GM18511 (cell line): ENCODE data around the gene GLT8D2.

ENCODE experiments used
- ATAC-seq: cut with Tn5 transposase; IDR thresholded peaks from one replicate; pipeline ENCODE4 v1.9.1; 2021; ENCODE audit warnings: mild to moderate bottlenecking, moderate library complexity; ENCODE audit not compliant: unreplicated experiment

The GLT8D2 gene

DNA sequence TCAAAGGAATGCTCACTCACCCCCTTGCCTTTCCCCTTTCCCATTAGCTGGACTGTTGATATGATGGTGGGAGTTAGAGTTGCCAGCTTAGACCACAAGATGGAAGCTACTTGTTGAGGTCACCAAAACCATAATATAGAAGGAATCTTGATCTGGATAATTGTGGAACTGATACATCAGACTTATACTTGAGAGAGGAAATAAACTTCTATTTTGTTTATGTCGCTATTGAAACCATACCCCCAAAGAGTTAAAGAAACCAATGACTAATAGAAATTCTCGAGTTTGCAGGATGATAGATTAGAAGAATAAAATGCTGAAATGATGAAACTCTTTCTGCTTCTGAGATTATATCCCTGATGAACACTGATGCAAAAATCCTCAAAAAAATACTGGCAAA, 46.4 kb downstream of the GLT8D2 start:
- no peak for ATAC-seq

DNA sequence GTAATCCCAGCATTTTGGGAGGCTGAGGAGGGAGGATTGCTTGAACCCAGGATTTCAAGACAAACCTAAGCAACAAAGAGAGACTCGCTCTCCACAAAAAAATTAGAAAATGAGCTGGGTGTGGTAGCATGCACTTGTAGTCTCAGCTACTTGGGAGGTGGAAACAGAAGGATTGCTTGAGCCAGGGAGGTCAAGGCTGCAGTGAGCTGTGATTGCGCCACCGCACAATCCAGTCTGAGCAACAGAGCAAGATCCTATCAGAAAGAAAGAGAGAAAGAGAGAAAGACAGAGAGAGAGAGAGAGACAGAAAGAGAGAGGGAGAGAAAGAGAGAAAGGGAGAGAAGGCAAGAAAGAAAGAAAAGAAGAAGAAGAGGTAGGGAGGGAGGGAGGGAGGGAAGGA, 47.3 kb downstream of the GLT8D2 start:
- no peak for ATAC-seq

DNA sequence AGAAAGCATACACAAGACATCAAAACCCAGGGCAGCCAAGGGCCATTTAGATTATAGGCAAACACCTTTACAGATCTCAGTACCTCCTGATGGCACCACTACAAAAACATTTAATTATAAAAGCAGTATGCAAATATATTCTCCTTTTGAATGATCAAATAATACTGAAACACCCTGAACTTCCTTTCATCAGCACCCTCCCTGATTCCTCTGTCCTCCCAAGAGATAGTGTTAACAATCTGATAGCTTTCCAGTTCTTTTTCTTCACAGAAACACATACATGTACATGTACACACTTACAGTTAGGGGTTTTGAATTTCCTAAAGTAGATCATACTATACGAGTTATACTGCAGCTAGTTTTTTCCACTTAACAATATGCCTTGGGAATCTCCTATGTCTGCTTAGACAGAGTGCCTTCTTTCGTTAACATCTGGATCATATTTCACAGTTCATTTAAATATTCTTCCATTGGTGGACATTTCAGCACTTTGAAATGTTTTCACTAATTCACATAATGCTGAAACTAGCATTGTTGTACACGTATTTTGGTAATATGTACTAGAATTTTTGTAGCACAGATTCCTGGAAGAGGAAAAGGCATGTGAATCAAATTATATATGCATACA, 49.1 kb downstream of the GLT8D2 start:
- no peak for ATAC-seq

DNA sequence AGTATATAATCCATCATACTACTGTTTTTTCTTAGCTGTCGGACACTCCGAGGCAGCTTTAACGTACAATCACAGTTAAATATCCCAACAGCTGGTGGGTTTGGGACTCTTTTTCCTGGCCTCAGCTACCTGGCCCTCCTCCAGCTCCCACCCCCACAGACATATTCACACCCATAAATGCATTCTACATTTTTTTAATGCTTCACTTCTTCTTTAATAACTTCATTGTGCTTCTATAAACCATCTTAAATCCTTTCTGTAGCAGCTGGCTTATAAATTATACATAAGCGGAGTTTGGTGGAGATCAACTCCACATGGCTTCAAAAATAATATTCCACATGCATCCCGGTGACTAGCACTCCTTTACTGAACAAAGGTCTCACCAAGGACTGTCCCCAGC, 51.0 kb downstream of the GLT8D2 start:
- no peak for ATAC-seq

DNA sequence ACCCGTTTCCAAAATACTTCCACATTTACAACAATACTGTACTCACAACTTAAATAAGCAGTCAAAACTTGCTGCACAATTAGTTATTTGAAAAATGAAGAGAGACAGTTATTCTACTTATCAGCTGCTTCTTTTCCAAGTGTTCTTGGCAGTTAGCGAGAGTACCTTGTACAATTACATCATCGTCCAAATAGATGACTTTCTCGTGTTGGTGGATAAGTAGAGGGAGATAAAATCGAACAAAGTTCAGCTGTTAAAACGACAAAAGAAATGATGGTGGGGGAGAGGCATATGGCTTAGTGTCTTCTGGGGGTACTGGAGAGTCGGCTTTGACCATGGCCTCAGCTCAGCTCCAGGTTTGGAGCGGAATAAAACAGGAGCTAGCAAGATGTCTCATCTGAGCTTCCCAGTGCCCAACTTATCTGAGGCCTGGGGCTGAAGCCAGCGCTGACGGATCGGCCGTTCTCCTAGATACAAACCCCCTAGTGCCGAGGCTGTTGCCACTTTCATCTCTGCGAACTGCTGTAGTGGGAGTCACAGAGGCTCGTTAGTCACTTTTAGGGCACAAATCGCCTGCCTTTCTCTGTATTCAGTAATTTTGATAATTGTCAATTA, 52.6 kb downstream of the GLT8D2 start:
- ATAC-seq = no peak

DNA sequence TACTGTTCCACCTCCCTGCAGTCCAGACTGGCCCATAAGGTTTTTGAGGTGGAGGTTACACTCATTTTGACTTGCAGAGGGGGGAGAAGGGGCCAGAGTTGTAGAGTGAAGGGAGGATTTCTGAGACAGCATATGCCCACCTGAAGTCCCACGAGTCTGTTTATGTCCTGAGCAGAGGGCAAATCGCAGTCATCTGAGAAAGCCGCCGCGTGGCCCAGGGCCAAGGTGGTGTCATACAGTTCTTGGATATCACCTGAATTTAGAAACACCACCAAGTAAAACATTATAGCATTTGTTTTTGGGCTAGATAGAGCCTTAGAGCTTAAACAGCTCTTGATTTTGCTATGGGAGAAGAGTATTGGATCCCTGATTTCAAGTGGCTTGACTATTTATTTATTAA, 53.4 kb downstream of the GLT8D2 start:
- no peak for ATAC-seq

DNA sequence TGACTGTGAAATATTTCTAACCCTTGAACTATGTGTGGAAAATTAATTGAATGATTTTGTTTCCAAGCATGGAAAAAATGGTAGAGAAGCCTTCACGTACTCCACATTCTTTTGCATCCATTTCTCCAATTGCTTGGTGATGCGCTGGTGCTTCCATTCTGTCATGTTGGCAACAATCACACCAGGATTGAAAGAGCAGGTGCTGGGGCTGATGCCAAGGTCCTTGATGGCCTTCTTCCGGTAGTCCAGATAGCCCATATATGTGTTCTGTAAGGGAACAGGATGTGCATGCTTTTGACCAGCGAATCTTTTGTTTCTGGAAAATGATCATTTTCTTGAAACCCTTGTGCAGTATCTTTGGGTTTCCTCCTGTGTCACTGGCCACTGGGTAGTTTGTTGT, 55.8 kb downstream of the GLT8D2 start:
- ATAC-seq = no peak

DNA sequence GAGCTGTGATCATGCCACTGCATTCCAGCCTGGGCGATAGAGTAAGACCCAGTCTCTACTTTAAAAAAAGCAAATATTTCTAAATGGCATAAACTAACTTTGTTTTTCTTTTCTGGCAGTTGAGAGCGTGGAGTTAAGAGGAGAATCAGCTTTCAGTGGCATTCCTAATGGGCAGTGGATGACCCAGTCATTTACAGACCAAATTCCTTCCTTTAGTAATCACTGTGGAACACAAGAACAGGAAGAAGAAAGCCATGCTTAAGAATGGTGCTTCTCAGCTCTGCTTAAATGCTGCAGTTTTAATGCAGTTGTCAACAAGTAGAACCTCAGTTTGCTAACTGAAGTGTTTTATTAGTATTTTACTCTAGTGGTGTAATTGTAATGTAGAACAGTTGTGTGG, 63.2 kb downstream of the GLT8D2 start:
- no peak for ATAC-seq

DNA sequence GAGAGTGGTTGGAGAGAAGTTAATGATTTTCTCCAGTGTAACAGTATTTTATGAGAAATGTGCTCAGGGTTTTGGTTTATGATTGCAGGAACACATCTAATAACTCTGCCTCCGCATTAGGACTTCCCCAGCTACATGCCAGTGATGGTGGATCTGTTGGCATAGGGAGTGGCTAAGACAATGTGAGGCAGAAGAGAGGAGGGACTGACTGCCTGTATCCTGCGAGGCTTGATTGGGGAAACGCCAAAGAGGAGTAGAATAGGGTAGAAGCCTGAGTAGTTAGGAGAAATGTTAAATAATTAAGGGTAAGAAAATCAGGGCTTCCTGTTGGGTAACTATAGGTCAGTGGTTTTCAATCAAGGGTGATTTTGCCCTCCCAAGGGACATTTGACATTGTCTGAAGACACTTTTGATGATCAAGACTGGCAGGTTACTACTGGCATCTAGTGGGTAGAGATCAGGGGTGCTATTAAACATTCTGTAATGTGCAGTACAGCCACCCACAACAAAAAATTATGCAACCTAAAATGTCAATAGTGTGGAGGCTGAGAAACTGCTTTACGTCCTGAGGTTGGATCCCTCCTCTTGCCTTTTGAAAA, 71.5 kb downstream of the GLT8D2 start:
- ATAC-seq = no peak

DNA sequence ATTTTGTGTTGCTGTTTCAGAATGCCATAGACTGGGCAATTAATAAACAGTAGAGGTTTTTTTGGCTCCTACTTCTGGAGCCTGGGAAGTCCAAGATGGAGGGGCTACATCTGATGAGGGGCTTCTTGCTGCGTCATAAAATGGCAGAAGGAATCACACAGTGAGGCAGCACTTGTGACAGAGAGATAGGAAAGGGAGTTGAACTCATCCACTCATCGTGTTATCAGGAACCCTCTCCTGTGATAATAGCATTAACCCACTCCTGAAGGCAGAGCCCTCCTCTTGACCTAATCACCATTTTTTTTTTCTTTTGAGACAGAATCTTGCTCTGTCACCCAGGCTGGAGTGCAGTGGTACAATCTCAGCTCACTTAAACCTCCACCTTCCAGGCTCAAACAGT, 74.6 kb downstream of the GLT8D2 start:
- no peak for ATAC-seq

DNA sequence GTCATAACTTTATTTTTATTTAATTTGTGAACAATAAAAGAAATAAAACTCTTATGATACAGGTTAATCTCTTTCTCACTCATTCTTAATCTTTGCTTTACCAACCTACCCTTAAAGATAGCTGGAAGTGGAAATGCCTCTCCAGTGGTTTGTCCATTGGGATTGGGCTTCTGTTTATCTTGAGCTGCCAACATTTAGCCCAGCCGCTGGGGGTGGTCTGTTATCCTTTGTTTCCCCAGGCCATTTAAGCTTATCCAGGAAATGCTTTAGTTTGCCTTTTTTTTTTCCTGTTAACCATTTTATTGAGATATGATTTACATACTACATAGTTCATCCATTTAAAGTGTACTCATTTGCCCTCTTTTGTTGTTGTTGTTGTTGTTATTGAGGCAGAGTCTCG, 76.1 kb downstream of the GLT8D2 start:
- ATAC-seq = no peak

DNA sequence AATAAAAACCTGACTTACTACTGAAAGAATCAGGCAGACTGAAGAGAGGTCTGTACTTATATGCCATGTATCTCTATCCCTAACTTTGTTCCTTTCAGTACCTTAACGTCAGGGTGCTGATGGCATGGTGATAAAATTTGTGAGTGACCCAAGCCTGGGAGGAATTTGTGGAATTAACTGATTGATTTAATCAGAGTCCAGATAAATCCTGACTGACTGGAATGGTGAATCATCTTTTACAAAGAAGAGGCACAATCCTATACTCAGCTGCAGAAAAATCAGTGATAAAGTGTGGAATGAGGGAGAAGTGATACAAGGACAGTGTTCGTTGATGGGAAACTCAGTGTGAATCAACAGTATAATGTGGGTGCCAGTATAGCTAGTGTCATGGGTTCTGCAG, 80.6 kb downstream of the GLT8D2 start:
- ATAC-seq = no peak

DNA sequence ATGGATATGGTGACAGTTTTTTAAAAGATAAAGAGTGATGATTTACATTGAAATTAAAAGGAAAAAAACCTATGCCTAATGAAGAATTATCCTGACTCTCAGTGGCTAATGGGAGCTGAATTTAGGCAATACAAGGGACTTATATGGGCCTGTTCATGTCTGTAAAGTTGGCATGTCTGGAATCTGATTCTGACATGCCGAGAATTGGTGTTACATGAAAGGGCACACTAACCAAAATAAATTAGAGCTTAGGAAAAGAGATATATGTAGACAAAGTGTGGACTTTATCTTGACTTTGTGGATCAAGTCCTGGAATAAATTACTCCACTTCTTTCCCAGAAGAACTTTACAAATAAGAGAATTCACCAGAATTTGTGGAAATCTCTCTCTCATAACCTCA, 83.3 kb downstream of the GLT8D2 start:
- ATAC-seq = no peak

DNA sequence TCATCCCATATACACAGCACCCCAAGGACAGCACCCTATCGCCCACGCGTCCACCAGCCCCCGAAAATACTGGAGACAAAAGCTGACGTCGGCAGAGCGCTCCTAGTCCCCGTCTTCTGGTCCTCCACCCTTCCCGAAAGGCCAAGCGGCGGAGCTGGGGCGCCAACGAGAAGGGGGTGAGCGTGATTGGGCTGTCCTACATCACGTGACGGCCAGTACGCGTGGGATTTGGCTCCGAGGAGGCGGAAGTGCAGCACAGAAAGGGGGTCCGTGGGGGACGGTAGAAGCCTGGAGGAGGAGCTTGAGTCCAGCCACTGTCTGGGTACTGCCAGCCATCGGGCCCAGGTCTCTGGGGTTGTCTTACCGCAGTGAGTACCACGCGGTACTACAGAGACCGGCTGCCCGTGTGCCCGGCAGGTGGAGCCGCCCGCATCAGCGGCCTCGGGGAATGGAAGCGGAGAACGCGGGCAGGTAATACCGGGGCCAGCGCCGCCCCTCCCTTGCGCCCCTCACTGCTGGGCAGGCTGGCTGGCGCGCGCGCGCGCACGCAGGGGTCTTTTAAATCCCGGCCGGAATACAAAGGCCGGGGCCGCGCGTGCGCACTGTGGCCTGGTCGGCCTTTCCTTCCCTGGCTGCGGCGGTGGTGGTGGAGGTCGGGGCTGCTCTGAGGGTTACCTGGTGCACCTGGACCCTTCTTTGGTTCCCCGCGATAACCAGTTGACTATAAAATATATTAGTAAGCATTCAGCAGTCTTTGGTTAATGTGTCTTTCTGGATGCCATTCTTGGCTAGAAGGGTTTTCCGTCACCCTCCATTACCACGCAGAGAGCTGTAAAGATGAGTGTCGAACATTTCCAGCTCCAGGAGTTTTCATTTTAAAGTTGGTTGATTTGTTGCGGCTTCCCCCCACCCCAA, 84.1 kb downstream of the GLT8D2 start, which contains the start of gene TDG:
Gene TDG, plus strand, starts transcription at position 283 of the 915 bp plus-strand sequence. Its CDS starts 166 bp downstream, at position 449.
- peak; percentile 95 for ATAC-seq

DNA sequence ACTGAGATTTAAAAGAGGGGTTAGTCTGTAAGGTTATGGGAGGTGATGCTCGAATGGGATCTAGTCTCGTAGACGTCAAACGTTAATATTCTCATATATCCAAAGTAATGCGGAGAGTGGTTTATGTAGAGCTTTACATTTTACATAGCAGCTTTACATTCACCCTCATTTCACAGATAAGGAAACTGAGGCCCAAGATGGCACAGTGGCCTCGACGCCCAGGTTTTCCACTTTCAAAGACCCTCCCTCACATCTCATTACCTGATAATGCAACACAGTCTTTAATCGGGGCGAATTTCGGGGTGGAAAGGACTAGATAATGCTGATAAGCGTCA, 84.8 kb downstream of the GLT8D2 start:
- ATAC-seq = no peak

DNA sequence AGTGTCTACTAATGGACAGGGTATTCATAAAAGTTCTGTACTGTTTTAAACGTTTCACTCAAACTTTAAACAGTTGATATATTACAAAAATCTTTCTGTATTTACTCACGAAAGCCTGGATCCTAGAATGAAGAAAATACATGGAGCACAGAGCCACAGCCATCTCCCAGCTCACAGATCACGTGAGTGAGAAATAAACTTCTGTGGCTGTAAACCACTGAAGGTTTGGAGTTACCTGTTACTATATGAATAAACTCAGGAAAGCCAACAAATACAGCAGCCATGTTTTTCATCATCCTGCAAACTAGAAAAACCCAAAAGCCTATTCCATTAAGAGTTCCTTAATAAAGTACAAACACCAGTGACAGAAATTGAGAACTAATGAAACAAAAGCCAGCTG, 85.2 kb downstream of the GLT8D2 start:
- ATAC-seq = no peak

DNA sequence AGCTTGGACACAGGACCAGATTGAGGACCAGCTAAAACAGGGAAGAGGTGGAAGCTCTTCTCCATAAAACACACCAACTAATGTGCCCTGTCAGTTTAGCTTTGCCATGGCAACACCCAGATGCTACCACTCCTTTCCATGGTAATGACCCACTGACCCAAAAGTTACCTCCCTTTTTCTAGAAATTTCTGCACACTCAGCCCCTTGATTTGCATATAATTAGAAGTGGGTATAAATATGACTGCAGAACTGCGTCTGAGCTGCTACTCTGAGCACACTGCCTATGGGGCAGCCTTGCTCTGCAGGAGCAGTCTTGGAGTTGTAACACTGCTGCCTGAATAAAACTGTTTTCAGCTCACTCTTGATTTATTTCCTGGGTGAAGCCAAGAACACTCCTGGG, 87.5 kb downstream of the GLT8D2 start:
- ATAC-seq = no peak

DNA sequence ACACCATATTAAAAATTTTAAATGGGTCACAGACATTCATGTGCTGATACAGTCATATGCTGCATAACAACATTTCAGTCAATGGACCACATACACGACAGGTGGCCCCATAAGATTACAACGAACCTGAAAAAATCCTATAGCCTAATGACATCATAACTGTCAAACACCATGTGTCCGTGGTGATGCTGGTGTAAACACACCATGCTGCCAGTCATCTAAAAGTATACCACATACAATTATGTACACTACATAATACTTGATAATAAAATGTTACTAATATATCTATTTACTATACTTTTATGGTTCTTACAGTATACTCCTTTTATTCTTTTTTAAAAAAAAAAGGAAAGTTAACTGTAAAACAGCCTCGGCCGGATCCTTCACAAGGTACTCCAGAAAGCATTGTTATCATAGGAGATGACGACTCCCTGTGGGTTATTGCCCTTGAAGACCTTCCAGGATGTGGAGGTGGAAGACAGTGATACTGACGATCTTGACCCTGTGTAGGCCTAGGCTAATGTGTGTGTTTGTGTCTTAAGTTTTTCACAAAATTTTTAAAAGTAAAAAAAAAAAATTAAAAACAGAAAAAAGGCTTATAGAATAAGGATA, 89.3 kb downstream of the GLT8D2 start:
- no peak for ATAC-seq

DNA sequence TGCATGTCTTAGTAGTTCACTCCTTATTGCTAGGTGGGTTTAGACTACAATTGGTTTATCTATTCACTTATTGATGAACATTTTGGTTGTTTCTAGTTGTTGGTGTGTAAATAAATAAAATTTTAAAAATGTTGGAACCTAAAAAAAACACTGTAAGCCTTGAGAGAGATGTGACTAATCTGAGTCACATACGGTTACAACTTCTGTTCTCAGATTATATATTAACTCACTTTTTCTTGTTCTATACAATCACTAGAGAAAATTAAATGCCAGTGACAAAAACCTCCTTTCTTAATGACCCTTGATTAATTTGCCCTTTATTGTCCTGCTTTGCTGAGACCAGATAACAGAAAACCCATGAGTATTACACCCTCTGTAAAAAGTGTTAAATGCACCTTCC, 91.4 kb downstream of the GLT8D2 start:
- ATAC-seq = no peak

DNA sequence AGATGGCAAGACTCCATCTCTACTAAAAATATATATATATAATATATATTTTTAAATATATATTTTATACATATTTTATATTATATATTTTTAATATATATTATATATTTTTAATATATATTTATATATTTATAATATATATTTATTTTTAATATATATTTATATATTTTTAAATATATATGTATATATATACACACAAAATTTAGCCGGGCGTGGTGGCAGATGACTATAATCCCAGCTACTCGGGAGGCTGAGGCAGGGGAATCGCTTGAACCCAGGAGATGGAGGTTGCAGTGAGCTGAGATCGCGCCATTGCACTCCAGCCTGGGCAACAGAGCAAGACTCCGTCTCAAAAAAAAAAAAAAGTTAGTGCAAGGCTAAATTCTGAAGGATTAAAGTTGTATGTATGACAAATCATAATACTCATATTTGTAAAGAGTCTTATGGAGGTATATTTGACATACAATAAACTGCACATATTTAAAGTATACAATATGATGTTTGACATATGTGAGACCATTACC, 92.1 kb downstream of the GLT8D2 start:
- ATAC-seq = no peak

DNA sequence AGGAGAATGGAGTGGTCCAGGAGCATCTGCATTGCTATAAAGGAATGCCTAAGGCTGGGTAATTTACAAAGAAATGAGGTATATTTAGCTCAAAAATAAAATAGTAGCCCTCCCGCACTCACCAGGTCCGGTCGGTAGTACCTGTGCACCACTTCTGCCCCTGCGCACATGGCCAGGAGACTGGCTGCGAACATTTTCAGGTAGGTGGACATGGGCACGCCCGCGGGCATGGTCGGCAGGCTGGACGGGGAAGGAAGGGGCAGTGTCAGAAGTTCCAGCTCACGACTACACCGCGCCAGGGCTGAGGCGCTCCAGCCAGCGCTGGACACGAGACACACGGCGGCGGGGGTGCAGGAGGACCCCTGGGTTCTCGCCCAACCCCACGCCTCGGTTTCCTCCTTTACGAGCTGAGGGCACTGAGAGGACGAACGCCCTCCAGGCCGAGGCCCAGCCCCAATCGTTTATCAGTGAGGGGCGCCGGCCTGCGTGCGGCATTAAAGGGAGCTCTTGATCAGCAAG, 93.4 kb downstream of the GLT8D2 start:
- ATAC-seq = peak; percentile 14
